ENCODE measurements around the gene TAOK3.

DNA sequence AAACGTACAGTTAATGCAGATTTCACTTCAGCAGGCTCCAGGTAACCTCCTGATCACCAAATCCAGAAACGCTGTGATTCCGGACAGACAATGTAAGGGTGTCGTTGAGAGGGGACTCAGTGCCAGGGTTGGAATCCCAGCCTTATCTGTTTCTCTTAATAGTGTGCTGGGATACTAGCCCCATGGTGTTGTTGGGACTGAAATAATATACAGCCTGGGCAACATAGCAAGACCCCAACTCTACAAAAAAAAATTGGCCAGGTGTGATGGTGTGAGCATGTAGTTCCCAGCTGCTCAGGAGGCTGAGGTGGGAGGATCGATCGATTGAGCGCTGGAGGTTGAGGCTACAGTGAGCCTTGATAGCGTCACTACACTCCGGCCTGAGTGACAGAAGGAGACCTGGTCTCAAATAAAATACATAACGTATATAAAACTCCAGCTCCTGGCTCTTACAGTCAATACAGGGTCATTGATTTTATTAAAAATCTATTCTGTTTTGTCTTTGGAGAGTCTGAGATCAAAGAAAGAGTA, 235.5 kb downstream of the TAOK3 start:
- TF ChIP-seq, protein P1, sequence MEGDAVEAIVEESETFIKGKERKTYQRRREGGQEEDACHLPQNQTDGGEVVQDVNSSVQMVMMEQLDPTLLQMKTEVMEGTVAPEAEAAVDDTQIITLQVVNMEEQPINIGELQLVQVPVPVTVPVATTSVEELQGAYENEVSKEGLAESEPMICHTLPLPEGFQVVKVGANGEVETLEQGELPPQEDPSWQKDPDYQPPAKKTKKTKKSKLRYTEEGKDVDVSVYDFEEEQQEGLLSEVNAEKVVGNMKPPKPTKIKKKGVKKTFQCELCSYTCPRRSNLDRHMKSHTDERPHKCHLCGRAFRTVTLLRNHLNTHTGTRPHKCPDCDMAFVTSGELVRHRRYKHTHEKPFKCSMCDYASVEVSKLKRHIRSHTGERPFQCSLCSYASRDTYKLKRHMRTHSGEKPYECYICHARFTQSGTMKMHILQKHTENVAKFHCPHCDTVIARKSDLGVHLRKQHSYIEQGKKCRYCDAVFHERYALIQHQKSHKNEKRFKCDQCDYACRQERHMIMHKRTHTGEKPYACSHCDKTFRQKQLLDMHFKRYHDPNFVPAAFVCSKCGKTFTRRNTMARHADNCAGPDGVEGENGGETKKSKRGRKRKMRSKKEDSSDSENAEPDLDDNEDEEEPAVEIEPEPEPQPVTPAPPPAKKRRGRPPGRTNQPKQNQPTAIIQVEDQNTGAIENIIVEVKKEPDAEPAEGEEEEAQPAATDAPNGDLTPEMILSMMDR (IDR thresholded peaks at IDR 0.05; ENCODE audit: extremely low read depth in 1 of 2, insufficient read depth in 1 of 2, low read depth in 1 of 2, low read length in 2 of 2): no peak
- TF ChIP-seq POLR2AphosphoS5 (IDR thresholded peaks at IDR 0.05; ENCODE audit: insufficient read depth, low read depth, low read length) (no peak), POLR2A (IDR thresholded peaks at IDR 0.05; ENCODE audit: low read depth, low read length) (no peak), MYC (IDR thresholded peaks at IDR 0.05; ENCODE audit: low read depth, low read length) (no peak), EZH2 (IDR thresholded peaks at IDR 0.05; ENCODE audit: borderline replicate concordance, low read depth, low read length, severe bottlenecking) (no peak), JUN (IDR thresholded peaks at IDR 0.05; ENCODE audit: borderline replicate concordance, insufficient read depth, insufficient read length, low read depth) (no peak), GATA2 (IDR thresholded peaks at IDR 0.05; ENCODE audit: insufficient read depth, insufficient read length, low read depth, low read length) (no peak), FOS (IDR thresholded peaks at IDR 0.05; ENCODE audit: borderline replicate concordance, insufficient read depth, low read length) (no peak)
- TF ChIP-seq, protein P2, sequence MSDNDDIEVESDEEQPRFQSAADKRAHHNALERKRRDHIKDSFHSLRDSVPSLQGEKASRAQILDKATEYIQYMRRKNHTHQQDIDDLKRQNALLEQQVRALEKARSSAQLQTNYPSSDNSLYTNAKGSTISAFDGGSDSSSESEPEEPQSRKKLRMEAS (IDR thresholded peaks at IDR 0.05; ENCODE audit: insufficient read depth, insufficient read length): no peak

Measured in endothelial cell of umbilical vein (primary cell).